GM10248 (cell line): ENCODE measurements around the gene LOXHD1.

Source experiments
- CTCF ChIA-PET: fragments of 300-600 bp; sonication (Branson Sonifier 250); formaldehyde crosslinking; extraction: SDS; loops from one replicate; lab custom pipeline; 2021; ENCODE audit warnings: antibody characterized with exemption; lab: Yijun Ruan, JAX
- POLR2A ChIA-PET: fragments of 350-650 bp; sonication (Branson Sonifier 250); formaldehyde crosslinking; extraction: SDS; loops from one replicate; lab custom pipeline; 2020; ENCODE audit warnings: antibody characterized with exemption; lab: Yijun Ruan, JAX
- DNase-seq: peaks from one replicate; pipeline ENCODE4 v3.0.0; 2012; ENCODE audit errors: extremely low spot score
- TF ChIP-seq, protein P1 (sequence below): IDR thresholded peaks from 2 replicates; pipeline ENCODE4 v1.5.1; 2012; ENCODE audit warnings: mild to moderate bottlenecking, low read depth; ENCODE audit errors: extremely low read depth, missing control alignments, control extremely low read depth

The LOXHD1 gene

DNA sequence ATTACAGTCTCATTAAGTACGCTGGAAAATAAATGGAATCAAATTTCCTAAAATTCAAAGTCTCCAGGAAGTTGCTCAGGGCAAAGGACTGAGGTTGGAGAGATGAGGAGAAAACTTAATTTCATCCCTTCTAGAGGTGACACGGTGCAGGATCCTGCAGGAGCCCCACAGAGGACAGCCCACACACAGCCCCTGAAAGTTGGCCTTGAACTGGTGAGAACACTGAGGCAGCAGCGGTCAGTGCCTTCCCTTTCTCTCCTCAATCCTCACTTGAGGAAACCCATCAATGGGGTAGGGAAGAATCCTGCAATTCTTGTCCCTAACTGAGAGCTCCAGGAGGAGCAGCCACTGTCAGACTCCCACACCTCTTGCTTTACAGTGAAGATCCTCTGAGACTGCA, 37.5 kb downstream of the LOXHD1 start:
- ChIA-PET CTCF (no interaction called here), POLR2A (no interaction called here)
- DNase-seq, result no peak
- TF ChIP-seq, protein P1, sequence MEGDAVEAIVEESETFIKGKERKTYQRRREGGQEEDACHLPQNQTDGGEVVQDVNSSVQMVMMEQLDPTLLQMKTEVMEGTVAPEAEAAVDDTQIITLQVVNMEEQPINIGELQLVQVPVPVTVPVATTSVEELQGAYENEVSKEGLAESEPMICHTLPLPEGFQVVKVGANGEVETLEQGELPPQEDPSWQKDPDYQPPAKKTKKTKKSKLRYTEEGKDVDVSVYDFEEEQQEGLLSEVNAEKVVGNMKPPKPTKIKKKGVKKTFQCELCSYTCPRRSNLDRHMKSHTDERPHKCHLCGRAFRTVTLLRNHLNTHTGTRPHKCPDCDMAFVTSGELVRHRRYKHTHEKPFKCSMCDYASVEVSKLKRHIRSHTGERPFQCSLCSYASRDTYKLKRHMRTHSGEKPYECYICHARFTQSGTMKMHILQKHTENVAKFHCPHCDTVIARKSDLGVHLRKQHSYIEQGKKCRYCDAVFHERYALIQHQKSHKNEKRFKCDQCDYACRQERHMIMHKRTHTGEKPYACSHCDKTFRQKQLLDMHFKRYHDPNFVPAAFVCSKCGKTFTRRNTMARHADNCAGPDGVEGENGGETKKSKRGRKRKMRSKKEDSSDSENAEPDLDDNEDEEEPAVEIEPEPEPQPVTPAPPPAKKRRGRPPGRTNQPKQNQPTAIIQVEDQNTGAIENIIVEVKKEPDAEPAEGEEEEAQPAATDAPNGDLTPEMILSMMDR, result no peak

DNA sequence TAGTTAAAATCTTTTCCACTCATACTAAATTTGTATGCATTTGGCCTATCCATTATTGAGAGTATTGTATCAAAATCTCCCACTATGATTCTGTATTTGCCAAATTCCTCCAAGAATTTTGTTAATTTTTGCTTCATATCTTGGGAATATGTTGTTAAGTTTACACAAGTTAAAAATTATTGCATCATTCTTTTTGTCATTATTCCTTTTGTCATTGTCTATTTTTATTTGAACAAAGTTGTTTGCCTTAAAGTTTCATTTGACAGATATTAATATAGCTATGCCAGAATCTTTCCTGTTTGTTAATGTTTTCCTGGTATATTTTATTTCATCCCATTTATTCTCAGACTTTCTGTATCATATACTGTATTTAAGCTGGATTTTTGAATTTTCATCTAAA, 41.3 kb downstream of the LOXHD1 start:
- ChIA-PET POLR2A (no interaction called here), CTCF (no interaction called here)
- TF ChIP-seq, protein P1, result no peak
- no peak for DNase-seq

DNA sequence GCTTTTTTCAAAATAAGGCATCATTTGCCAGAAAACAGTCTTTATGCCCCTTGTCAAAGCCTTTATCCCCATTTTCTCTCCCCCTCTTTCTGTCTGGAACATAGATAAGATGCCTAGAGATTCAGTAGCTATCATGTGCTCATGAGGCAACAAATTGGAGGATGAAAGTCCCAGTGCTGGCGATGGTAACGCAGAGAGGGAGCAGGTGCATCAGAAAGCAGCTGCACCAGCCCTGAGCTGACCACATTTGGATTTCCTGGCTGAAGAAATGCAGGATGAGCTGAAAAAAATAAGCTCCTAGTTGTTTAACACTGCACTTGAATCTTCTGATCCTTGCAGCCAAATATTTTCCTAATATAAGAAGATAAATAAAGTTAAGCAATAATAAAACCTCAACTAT, 48.0 kb downstream of the LOXHD1 start:
- ChIA-PET CTCF (no interaction called here), POLR2A (no interaction called here)
- TF ChIP-seq, protein P1, result no peak
- no peak for DNase-seq

DNA sequence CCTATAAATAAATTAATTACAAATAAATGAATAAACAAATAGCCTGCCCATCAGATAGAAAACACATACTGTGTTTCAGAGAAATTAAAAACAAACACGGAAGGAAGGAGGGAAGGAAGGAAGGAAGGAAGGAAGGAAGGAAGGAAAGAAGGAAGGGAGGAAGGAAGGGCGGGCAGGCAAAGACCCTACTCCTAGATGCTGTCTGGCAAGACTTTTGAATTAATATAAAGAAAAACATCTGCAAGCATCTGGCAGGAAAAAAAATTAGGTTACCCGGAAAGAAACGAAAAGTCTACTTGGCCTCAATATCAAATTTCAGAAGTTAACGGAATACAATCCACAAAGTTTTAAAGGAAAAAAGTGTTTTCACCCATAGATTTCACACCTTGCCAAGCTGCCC, 49.1 kb downstream of the LOXHD1 start:
- no peak for DNase-seq
- TF ChIP-seq, protein P1, result no peak
- CTCF ChIA-PET, result no interaction called here
- POLR2A ChIA-PET, result no interaction called here

DNA sequence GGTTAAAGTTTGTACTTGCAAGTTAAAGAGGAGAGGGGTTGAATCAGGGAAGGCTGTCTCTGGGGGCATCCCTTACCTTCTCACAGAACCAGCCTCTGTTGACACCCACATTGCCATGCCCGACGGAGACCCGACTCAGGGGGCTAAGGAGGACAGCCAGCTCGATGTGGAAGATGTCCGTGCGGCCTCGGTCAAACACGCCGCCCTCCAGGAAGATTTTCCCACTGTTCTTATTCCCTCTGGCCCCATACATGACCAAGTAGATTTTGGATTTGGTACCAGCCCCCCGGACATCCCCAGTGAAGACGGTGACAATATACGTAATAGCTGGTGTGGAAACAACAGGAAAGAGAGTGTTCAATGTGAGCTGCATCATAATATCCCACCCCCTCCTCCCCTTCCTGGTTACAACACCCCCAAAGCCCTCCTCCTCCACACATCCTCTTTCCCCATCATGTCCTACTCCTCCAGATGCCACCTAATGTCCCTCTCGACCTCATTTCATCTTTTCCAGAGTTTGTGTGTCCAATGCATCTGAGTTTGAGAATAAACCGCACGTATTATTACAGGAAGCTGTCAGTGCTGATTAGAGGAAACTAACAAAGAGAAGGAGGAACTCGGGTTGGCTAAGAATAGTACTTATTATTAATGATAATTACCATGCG, 55.7 kb downstream of the LOXHD1 start:
- TF ChIP-seq, protein P1, result no peak
- POLR2A ChIA-PET, result no interaction called here
- no peak for DNase-seq
- CTCF ChIA-PET, result interaction anchor here (1.2 kb wide), 1 partner anchor 21 kb away, joined by 3 read pairs; no protein-coding TSS in a partner anchor

DNA sequence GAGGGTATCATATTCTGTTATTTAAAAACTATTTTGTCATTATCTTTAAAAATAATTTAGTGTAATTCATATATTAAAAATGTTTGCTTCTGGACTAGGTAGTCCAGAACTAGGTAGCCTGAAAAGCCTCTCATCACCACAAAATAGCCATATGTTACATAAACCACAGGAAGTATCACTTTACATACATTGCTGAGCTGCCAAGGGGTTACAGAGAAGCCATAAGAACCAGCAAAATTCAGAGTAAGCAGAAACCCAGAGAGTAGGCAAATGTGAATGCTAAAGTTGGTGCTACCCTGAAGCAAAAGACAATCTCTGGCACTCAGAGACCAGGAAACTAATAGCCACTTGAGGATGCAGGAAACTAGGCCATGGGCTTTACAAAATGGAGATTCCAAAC, 60.9 kb downstream of the LOXHD1 start:
- ChIA-PET POLR2A (no interaction called here), CTCF (no interaction called here)
- TF ChIP-seq, protein P1, result no peak
- DNase-seq, result no peak
